Endometrial microvascular endothelial cells (primary cell): Measurements from ENCODE around the gene SCN1B. TPM values are rescaled to one million over a fixed set of nuclear protein-coding genes. Genes with fewer than 3 reads are reported as not detected.

ENCODE experiments used
- in situ Hi-C: cut with HindIII; loops from 2 replicates; pipeline ENCODE4 v1.10.0; 2017; ENCODE audit warnings: low sequenced_read_pairs, low pct_unique_long_range_greater_than_20kb; ENCODE audit errors: inconsistent ontology term
- total RNA-seq: library from RNA; depleted of rRNA; stranded (reverse); fragments of >200 nt; gene quantifications from one replicate; pipeline ENCODE4 v1.2.3, GENCODE V29; 2015; ENCODE audit errors: inconsistent ontology term

Gene SCN1B
- total RNA-seq, 1 donor from 2014 or later: 11.1 TPM

- in situ Hi-C loops: no loop called here
These were observed 1.0 kb downstream of the SCN1B start for GRCh38 chr19:35031072-35031881.

GRCh38 chr19:35032356-35032865 is 2.1 kb downstream of the SCN1B start:
- in situ Hi-C loops: no loop called here

- in situ Hi-C loops: no loop called here
These were observed 3.1 kb downstream of the SCN1B start for GRCh38 chr19:35033067-35034004.

- in situ Hi-C loops: no loop called here
These were observed 3.8 kb downstream of the SCN1B start for GRCh38 chr19:35034005-35034502.

- in situ Hi-C loops: no loop called here
These were observed 4.5 kb downstream of the SCN1B start for GRCh38 chr19:35034588-35035382.

GRCh38 chr19:35037716-35038622 is 7.7 kb downstream of the SCN1B start:
- in situ Hi-C loops: no loop called here

GRCh38 chr19:35038623-35039512 is 8.6 kb downstream of the SCN1B start:
- in situ Hi-C loops: no loop called here

- in situ Hi-C loops: no loop called here
These were observed 9.9 kb downstream of the SCN1B start for GRCh38 chr19:35039881-35040825.

- in situ Hi-C loops: no loop called here
These were observed 10.7 kb downstream of the SCN1B start for GRCh38 chr19:35040826-35041547.

GRCh38 chr19:35041548-35042055 is 11.3 kb downstream of the SCN1B start, which contains the start of gene HPN:
Gene HPN, plus strand, starts transcription at chr19:35041721. Its CDS starts 786 bp downstream, at chr19:35042507.
- in situ Hi-C loops: no loop called here

GRCh38 chr19:35042056-35042730 is 11.9 kb downstream of the SCN1B start:
- in situ Hi-C loops: no loop called here

GRCh38 chr19:35042954-35043604 is 12.8 kb downstream of the SCN1B start:
- in situ Hi-C loops: no loop called here

GRCh38 chr19:35043906-35044305 is 13.6 kb downstream of the SCN1B start:
- in situ Hi-C loops: no loop called here
